ENCODE measurements around the gene B4GALT2. TPM values are rescaled to one million over a fixed set of nuclear protein-coding genes. Genes with fewer than 3 reads are reported as not detected.

Gene B4GALT2
- total RNA-seq, 1 experiment from 2014 or later, result 70.9 TPM

DNA sequence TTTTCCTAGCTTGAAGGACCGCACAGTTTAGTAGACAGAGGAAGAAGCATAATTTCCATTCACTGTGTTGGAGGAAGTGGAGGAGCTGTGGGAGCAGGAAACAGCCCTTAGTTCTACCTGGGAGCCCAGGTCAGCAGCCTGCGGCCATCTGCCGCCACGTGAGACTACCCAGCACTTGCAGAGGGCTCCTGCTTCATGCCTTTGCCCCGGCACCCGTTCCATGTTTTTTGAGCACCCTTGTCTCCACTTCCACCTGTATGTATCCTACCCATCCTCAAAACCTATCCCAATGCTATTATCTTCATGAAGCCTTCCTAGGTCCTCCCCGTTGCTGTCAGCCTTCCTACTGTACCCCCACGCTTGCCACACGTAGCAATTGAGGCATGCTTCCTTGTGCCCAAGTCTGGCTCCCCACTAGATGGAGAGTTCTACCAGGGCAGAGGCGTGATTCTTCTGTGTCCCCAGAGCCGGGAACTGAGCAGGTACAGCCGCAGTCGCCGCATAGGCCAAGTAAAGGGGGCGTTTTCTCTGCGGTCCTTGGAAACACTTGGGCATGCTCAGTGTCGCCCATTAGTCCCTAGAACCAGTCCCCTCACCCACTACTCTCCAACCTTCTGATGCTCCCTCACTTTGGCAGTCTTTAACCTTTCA lies 50.4 kb downstream of the B4GALT2 start:
- no peak overlapping the region for H3K9ac ChIP-seq (ENCODE audit: extremely low read depth, insufficient read length, low read length)
- no peak overlapping the region for H3K4ac ChIP-seq (ENCODE audit: low read depth, low read length)
- no peak overlapping the region for H3K27ac ChIP-seq (ENCODE audit: insufficient read length, low read depth, low read length)
- DNase-seq, result no peak
- peaks cover 7% of the 10 kb centered on the region for H3K23me2 ChIP-seq (ENCODE audit: insufficient read length, low read depth, low read length, poor library complexity, severe bottlenecking)
- H3K18ac ChIP-seq (ENCODE audit: insufficient read length, low read depth, low read length), result no peak overlapping the region
- H3K4me2 ChIP-seq (ENCODE audit: insufficient read depth, insufficient read length, low read length), result peak overlapping the region; percentile 83
- no peak overlapping the region for H4K91ac ChIP-seq (ENCODE audit: insufficient read length, low read depth, low read length)
- H3K4me1 Mint-ChIP-seq, result peaks cover 43 to 44% of the 10 kb centered on the region in 2 experiments
- H2BK20ac ChIP-seq (ENCODE audit: low read depth, low read length, poor library complexity, severe bottlenecking), result no peak overlapping the region
- no peak overlapping the region for H4K8ac ChIP-seq (replicated peaks; ENCODE audit: insufficient read length, low read depth, low read length)
- no peaks in the 10 kb centered on the region for H3K9me3 ChIP-seq (ENCODE audit: control insufficient read depth, low read depth, low read length)
- no peaks in the 10 kb centered on the region for H3K27me3 ChIP-seq (ENCODE audit: insufficient read depth, low read length)
- no peak overlapping the region for H2BK15ac ChIP-seq (ENCODE audit: low read depth, low read length)
- H3K36me3 Mint-ChIP-seq (ENCODE audit: insufficient read depth in 1 of 3, low read depth in 3 of 3), result peaks cover 9 to 25% (median 10%) of the 10 kb centered on the region in 3 experiments
- no peaks in the 10 kb centered on the region for H3K79me1 ChIP-seq (ENCODE audit: insufficient read depth, low read depth, low read length, poor library complexity, severe bottlenecking)
- H2AK5ac ChIP-seq (ENCODE audit: insufficient read length, low read length), result no peak overlapping the region
- H3K27me3 Mint-ChIP-seq (ENCODE audit: low read depth), result peaks cover 7% of the 10 kb centered on the region
- TF ChIP-seq, protein P1, sequence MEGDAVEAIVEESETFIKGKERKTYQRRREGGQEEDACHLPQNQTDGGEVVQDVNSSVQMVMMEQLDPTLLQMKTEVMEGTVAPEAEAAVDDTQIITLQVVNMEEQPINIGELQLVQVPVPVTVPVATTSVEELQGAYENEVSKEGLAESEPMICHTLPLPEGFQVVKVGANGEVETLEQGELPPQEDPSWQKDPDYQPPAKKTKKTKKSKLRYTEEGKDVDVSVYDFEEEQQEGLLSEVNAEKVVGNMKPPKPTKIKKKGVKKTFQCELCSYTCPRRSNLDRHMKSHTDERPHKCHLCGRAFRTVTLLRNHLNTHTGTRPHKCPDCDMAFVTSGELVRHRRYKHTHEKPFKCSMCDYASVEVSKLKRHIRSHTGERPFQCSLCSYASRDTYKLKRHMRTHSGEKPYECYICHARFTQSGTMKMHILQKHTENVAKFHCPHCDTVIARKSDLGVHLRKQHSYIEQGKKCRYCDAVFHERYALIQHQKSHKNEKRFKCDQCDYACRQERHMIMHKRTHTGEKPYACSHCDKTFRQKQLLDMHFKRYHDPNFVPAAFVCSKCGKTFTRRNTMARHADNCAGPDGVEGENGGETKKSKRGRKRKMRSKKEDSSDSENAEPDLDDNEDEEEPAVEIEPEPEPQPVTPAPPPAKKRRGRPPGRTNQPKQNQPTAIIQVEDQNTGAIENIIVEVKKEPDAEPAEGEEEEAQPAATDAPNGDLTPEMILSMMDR (conservative IDR thresholded peaks at IDR 0.05), result no peak
- no peak overlapping the region for H2BK12ac ChIP-seq (ENCODE audit: insufficient read length, low read depth, low read length)
- no peak overlapping the region for H4K5ac ChIP-seq (ENCODE audit: insufficient read length, low read depth, low read length)
- no peak overlapping the region for H3K56ac ChIP-seq (ENCODE audit: insufficient read length, low read depth, low read length)
- no peak overlapping the region for H3K14ac ChIP-seq (ENCODE audit: insufficient read depth, low read length)
- H2BK120ac ChIP-seq (ENCODE audit: low read depth, low read length, poor library complexity, severe bottlenecking), result no peak overlapping the region
- peak overlapping the region; percentile 2 for H2AFZ ChIP-seq (ENCODE audit: low read length)
- no peak overlapping the region for H3K23ac ChIP-seq (ENCODE audit: insufficient read length, low read depth, low read length)
- peaks cover 9% of the 10 kb centered on the region; the same call in 1 of the 2 replicates for H3K4me1 ChIP-seq (ENCODE audit: insufficient read depth, low read length)
- WGBS (ENCODE audit: extremely low coverage, insufficient read length, low lambda C conversion rate), result no CpG with 5 or more reads among the region's 17 CpGs
- no peak overlapping the region for H3T11ph ChIP-seq (ENCODE audit: low read length)
- H3K9me3 Mint-ChIP-seq, result no peaks in the 10 kb centered on the region
- no peaks in the 10 kb centered on the region for H4K20me1 ChIP-seq (ENCODE audit: control insufficient read depth, insufficient read depth, insufficient read length)
- H3K4me3 Mint-ChIP-seq, result peak overlapping the region; percentile 94 to 95
- H3K27ac Mint-ChIP-seq, result peak overlapping the region; percentile 62 to 94 (median 83); a peak in 5 of 7 replicates
- H2BK5ac ChIP-seq (ENCODE audit: insufficient read length, low read length), result no peak overlapping the region
- no peaks in the 10 kb centered on the region for H3K79me2 ChIP-seq (ENCODE audit: insufficient read depth, low read length)
